GM19193 (cell line): ENCODE measurements around the gene SLC26A6.

Experiments
- POLR2A ChIP-seq: IDR thresholded peaks from 4 replicates; pipeline ENCODE4 v1.6.1; 2011; ENCODE audit not compliant: insufficient read depth, insufficient read length; ENCODE audit errors: extremely low read depth

SLC26A6 gene

DNA sequence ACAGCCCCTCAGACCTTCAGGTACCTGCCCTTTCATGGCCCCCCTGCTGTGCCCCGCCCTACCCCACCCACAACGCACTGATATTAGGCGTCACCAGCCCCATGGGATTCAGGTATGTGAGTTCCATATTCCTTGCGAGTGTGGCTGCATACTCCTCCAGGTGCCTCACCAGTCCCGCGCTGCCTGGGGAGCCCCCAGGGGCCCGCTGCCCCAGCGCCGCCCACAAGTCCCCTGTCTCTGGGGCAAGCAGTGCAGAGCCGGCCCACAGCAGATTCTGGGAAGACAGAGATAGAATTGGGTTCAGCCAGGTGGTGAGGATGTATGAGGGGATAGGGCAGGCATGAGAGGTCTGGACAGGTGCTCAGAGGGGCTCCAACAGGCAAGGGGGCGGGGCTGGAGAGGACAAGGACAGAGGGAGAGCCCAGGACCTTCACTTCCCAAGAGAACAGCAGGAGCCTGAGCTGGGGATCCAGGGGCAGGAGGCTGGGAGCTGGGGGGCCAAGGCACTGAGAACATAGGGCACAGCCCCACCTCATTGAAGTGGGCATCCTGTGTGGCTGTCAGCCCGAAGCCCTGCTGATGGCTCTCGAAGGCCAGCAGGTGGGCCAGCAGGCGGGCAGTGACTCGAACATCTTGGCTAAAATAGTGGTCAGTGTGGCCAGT lies 13.1 kb upstream of the SLC26A6 start:
- no peak for TF ChIP-seq POLR2A

DNA sequence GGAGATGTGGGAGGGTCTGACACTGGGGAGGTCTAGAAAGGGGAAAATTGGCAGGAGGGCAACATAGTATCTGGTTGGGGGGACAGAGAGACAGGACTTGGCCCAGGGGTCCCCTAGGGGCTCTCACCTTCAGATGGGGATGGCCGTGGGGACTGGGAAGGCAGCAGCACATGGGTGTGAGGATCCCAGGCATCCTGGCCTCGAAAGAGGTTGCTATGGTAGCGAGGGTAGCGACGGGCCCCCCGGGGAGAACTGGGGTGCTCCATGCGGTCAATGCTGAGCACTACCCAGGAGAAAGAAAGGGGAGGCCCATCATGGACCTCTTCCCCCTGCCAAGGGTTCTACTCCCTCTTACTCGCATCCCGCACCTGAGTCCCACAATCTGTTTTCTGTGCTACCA lies 12.5 kb upstream of the SLC26A6 start:
- no peak for TF ChIP-seq POLR2A

DNA sequence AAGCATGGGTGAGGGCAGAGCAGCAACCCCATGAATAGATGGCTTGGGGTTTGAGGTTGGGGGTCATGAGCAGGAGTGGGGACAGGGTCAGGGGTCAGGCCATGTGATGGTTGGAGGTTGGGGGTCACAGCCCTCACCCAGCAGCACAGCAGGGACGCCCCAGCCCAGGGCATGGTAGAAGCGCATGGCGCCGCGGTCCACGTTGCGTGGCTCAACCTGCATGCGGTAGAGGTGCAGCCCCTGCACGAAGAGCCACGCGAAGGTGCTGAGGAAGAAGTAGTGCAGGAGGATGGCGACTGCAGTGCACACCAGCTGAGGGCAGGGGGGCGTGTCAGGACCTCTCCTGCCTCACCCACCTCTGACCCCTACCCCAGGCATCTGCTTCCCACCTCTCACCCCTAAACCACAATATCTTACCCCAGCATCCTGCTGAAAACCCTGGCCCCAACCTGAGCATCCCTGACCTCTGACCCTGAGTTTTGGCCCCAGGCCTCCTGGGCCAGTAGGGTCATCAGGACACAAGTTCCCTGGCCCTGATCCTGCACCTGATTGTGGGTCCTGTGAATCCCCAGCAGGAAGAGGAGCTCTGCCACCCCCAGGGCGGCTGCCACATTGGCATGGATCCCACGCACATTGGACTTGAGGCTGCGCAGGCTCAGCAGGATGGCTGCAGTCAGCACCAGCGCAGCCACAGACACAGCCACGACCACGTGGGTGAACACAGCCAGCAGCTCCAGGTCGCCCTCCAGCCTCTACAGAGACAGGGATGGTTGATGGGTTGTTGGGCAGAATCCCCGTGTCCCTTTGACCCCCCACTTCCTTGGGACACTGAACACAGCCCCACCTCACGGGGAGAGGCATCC lies 9.9 kb upstream of the SLC26A6 start:
- no peak for TF ChIP-seq POLR2A

DNA sequence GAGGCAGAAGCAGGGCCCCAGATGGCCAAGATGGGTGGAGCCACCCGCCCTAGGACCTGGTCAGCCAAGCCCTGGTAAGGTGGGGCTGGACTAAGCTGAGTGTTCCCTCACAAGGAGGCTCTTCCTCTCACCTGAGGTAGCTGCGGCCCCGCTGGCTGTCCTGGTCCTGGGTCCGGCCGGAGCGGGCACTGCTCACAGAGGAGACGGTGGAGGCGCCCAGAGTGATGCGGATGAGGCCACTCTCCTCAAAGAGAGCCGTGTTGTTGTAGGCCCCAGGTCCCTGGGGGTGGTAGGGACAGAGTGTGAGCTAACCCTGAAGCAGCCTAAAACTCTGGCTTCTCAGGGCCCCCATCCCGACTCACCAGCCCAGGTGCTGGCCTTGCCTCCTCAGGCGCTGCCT lies 7.3 kb upstream of the SLC26A6 start:
- TF ChIP-seq POLR2A = no peak

DNA sequence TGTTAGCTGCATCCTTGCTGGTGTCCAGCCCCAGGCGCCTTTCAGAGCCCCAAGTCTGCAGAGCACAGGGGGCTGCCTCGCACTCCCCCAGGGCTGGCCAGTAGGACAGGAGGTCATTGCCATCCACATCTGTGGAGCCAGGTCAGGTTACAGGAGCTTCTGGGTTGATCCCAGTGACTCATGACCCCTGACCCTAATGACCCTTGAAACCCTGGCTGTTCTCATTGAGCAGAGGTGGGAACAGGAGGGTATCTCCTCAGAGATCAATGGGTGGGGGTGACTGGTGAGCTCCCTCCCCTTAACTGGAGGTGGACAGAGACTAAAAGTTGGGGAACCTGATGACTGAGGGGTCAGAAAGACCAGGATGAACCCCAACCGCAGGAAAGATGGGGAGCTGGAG lies 6.1 kb upstream of the SLC26A6 start:
- TF ChIP-seq POLR2A = no peak

DNA sequence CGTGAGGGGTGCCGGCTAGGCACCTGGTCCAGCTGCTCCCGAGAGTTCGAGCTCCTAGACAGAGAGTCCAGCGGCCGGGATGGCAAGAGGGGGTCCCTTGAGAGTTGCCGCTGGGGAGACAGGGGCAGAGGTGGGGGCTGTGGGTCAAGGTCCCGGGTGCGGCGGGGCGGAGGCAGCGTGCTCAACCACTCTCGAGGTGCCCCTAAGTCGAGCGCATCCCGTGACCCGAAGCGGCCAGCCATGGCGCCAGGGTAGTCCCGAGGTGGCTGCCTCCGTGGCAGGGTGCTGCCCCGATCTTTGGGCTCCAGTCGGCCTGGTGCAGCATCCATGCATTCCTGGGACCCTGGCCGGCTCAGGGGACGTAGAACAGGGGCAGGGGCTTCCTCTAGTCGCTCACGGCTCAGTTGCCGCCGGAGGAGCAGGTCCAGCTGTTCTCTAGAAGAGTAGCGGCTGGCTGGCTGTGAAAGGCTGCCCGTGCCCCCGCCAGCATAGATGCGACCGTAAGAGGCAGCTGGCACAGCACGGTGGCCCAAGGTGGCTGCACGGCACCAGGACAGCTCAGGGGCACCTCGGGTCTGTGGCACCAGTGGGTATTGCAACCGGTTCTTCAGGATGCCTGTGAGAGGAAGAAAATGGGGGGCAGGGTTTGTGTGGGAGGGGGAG lies 4.8 kb upstream of the SLC26A6 start:
- no peak for TF ChIP-seq POLR2A

DNA sequence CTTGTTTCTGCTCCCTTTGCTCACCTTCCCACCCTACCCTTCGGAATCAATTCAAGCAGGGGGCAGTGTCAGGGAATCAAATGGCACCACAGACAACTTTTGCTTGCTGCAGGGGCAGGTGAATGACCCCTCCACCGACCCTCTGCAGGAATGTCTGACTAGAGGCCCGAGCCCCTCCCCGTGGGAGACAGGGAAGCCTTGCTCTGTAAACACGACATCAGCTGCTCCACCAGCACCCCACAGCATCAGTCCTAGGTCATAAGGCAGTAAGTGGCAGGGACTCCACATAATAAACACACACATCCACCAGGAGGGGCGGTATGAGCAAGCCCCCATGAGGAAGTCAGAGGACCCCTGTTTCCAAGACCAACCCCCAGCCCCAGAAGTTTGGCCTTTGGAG lies 2.0 kb upstream of the SLC26A6 start:
- TF ChIP-seq POLR2A = no peak

DNA sequence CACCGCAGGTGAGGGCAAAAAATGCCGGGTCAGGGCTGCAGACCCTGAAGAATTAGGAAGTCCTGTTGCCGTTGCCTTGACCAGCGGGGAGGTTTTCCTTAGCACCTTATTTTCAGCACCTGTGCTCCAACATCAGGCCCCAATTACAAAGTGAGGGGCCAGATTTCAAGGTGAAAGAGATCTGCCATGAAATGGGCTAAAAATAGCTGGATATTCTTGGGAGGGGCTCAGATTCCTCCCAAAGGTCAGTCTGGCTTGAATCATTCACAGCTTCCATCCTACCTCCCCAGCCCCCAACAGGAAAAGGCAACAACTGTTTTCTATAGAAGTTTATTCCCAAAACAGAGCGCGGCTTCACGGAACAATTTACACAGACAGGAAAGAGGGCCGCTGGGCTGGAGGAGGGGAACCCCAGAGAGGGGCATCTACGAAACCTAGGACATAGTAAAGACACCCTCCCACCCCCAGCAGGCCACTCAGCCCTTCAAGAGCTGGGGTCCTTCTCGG lies 941 bp upstream of the SLC26A6 start:
- no peak for TF ChIP-seq POLR2A

DNA sequence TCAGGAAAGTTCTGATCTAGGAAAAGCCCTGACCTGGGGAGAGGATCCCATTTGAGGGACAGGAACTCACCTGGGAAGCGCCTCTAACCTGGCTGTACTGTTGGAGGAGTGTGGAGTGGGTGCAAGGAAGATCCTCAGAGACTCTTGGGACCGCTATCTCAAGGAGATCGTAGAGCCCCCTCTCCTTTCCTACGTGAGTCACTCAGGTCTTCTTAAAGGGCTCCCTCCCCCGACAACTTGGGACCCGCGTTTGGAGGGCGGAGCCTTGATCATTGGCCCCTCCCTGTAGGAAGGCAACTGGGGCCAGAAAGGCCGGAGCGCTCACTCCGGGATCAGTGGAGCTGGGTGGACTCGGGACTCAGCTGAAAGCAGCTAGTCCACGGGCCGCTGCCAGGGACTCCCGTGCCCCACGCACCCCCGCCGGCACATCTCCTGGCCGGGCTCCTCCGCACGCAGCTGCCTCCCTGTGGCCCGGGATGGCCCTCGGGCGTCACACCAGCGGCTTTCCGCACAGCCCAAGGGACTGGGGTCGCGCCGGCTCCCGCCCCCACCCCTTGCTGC lies 520 bp downstream of the SLC26A6 start:
- TF ChIP-seq POLR2A = no peak

DNA sequence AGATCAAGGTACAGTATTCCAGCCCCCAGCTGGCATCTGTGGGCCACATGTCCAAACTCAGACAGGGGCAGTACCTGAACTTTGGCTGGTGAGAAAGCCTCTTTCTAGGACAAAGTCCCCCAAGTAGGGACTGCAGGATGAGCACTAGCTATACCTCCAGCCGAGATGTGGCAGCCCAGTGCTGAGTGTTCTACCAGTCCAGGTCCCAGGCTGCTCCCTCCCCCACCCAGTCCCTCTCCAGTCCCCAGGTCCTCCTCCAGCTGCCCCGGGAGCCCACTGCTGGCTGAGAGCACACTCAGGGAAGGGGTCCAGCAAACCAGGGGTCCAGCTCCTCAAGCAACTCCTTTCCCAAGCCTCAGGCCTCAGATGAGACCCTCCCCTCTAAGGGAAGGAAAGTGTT lies 1.5 kb downstream of the SLC26A6 start:
- no peak for TF ChIP-seq POLR2A

DNA sequence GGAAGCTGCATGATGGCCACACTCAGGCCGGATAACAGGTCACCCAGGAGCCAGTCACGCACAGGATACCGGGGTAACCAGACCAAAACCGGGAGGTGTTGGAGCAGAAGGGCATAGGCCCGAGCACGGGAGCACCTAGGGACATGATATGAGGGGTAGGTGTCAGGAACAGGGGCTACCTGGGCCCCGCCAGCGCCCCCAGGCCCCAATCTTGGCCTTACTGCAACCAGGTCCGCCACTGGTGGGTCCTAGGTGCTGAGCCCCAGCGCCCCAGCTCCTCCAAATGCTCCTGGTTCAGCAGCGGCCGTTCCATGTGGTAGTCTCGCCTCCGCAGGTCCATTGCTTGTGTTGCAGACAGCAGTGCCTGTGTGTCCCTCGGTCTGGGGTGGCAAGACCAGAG lies 2.0 kb downstream of the SLC26A6 start:
- no peak for TF ChIP-seq POLR2A

DNA sequence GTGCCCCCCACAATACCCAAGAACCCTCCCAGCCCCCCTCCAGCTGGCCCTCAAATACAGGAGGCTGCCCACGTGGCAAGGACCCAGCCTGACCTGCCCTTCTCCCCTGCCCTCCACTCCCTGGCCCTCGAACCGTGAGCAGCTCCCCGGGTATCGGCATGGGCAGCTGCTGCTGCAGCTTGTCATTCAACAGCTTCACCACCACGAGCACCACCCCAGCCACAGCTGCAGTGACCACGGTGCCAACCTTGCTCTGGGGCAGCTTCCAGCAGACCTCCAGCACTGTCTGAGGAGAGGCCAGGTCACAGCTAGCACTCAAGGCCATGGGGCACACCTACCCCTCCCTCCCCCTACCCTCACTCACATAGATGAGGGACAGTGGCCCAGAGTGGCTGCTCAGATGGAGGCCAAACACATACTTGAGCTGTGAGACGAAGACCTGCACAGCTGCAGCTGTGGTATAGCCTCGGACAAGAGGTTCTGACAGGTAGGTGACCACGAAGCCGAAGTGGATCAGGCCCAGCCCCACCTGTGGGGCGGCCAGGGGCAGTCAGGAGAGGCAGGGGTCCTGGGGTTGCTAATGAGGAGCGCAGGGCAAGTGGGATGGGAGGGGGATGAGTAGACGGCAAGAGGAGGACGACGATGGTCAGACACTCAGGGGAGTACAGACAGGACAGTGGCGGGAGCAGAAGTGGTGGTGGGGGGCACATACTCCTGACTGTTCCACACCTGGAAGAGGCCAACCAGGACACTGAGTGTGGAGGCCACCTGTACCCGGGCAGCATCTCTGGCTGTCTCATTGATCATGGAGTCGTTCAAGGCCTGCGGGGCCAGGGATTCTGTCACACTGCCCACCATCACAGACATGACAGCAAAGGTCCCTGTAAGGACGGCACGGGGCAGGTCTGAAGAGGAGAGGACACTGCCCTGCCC lies 3.5 kb downstream of the SLC26A6 start:
- no peak for TF ChIP-seq POLR2A

DNA sequence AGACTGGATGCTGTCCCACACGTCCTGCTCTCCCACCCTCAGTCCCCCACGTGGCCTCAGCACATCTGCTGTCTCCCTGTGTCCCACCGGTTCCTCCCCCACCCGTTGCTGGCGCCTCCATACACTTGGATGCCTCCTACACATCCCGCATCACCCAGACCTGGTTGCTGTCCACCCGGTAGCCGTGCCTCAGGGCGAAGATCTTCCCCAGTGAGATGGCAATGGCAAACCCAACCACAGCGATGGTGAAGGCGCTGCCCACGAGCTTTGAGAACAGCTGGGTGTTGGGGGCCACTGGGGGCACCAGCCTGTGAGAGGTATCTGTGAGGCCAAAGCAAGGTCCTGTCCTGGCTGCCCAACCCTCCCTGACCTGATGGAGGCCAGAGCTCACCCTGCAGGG lies 4.4 kb downstream of the SLC26A6 start:
- TF ChIP-seq POLR2A = no peak

DNA sequence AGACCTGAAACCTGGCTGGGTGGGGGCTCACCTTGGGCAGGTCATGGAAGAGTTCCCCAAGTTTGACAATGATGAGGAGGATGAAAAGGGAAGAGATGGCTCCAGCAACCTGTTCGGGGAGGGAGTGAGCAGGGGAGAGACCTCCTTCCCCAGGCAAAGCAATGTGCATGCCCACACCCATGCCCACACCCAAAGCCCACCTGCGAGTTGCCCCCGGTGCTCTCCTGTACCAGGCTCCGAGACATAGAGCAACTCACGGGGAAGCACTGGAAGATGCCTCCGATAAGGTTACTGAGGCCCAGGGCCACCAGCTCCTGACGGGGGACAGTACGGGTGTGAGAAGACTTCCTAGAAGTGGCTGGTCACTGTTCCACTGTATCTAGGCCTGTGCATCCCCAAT lies 4.9 kb downstream of the SLC26A6 start:
- no peak for TF ChIP-seq POLR2A

DNA sequence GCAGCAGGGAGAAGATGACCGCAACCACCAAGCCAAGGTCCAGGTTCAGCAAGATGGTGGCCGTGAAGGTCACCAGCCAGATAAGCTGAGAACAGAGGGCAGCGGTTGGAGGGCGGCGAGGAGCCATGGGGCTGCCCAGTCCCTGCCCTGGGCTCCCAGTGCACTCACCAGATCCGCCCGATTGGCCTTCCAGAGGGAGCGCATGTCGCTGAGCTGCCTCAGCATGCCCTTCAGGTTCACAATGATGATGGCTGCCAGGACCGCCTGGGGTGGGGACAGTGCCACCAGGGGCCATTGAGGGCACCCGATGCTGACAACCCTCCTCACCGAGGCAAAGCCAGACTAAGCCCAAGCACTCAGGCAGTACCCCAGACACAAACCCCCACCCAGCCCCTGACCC lies 5.4 kb downstream of the SLC26A6 start:
- TF ChIP-seq POLR2A = no peak
